Hepatocyte (in vitro differentiated cells): Measurements from ENCODE around the gene GLDN. TPM values are rescaled to one million over a fixed set of nuclear protein-coding genes. Genes with fewer than 3 reads are reported as not detected.
"Not testable (repeated sequence)": the region's sequence is repeated elsewhere in the genome, so short reads cannot be mapped to it uniquely, and the experiment has no call there.

Experiments used
- DNase-seq: peaks from one replicate; pipeline ENCODE4 v3.0.0-alpha.2; 2016; ENCODE audit warnings: low spot score
- H2AFZ ChIP-seq: fragments of 200-600 bp; sonication (generic); 2 replicates; pipeline ENCODE4 v1.6.0; 2016; ENCODE audit warnings: antibody characterized with exemption, mild to moderate bottlenecking
- H3K27ac ChIP-seq: fragments of 200-600 bp; sonication (generic); 2 replicates; pipeline ENCODE4 v1.5.1; 2016; ENCODE audit warnings: mild to moderate bottlenecking
- H3K27me3 ChIP-seq: fragments of 200-600 bp; sonication (generic); 2 replicates; pipeline ENCODE4 v1.6.1; 2016
- H3K36me3 ChIP-seq: fragments of 200-600 bp; sonication (generic); replicated peaks from 2 replicates; pipeline ENCODE4 v1.5.1; 2016; ENCODE audit warnings: low read depth; ENCODE audit not compliant: insufficient read depth
- H3K4me1 ChIP-seq: fragments of 200-600 bp; sonication (generic); 2 replicates; pipeline ENCODE4 v1.5.1; 2016; ENCODE audit warnings: mild to moderate bottlenecking, moderate library complexity; ENCODE audit not compliant: insufficient read depth
- H3K4me2 ChIP-seq: fragments of 200-600 bp; sonication (generic); 2 replicates; pipeline ENCODE4 v1.6.0; 2016
- H3K4me3 ChIP-seq: fragments of 200-600 bp; sonication (generic); 2 replicates; pipeline ENCODE4 v1.5.1; 2016; ENCODE audit warnings: mild to moderate bottlenecking
- H3K79me2 ChIP-seq: fragments of 200-600 bp; sonication (generic); 2 replicates; pipeline ENCODE4 v1.6.0; 2017; ENCODE audit warnings: mild to moderate bottlenecking
- H3K9me2 ChIP-seq: fragments of 200-600 bp; sonication (generic); replicated peaks from 2 replicates; pipeline ENCODE4 v1.6.0; 2017; ENCODE audit warnings: mild to moderate bottlenecking; ENCODE audit not compliant: insufficient read depth
- H3K9me3 ChIP-seq: fragments of 200-600 bp; sonication (generic); 2 replicates; pipeline ENCODE4 v1.5.1; 2016; ENCODE audit warnings: low read depth, mild to moderate bottlenecking
- H4K20me1 ChIP-seq: fragments of 200-600 bp; sonication (generic); 2 replicates; pipeline ENCODE4 v1.6.0; 2016; ENCODE audit warnings: mild to moderate bottlenecking; ENCODE audit not compliant: insufficient read depth, poor library complexity, severe bottlenecking
- EZH2 ChIP-seq: fragments of 200-600 bp; sonication (generic); IDR thresholded peaks from 2 replicates; pipeline ENCODE4 v1.6.1; 2016; ENCODE audit warnings: antibody characterized with exemption, mild to moderate bottlenecking, borderline replicate concordance
- EZH2phosphoT487 ChIP-seq: fragments of 200-600 bp; sonication (generic); IDR thresholded peaks from one replicate; pipeline ENCODE4 v1.6.1; 2018; ENCODE audit warnings: antibody characterized with exemption, mild to moderate bottlenecking, low read depth, moderate library complexity; ENCODE audit not compliant: unreplicated experiment, severe bottlenecking
- WGBS: methylation state at CpG from one replicate; pipeline ENCODE4 v1.1.6; 2016; ENCODE audit warnings: low lambda C conversion rate; ENCODE audit errors: missing lambda C conversion rate; 5-methylcytosine and 5-hydroxymethylcytosine counted together
- polyA plus RNA-seq: library from polyadenylated mRNA; unstranded; fragments of >200 nt; fragmentation: Nextera tagmentation; extraction: Ambion mirVana; gene quantifications from 2 replicates; pipeline ENCODE4 v1.2.1, GENCODE V29; 2016
- total RNA-seq: library from RNA; depleted of rRNA; stranded (reverse); fragments of >200 nt; gene quantifications from 2 replicates; pipeline ENCODE4 v1.2.3, GENCODE V29; 2014
- TF ChIP-seq, protein P1 (sequence below): fragments of 200-600 bp; sonication (generic); IDR thresholded peaks from 2 replicates; pipeline ENCODE4 v1.5.1; 2016; ENCODE audit warnings: antibody characterized with exemption, mild to moderate bottlenecking; ENCODE audit not compliant: poor library complexity

The GLDN gene
- total and polyA plus RNA-seq, 2 experiments from 2014 or later = 0.07 to 1.8 TPM

DNA sequence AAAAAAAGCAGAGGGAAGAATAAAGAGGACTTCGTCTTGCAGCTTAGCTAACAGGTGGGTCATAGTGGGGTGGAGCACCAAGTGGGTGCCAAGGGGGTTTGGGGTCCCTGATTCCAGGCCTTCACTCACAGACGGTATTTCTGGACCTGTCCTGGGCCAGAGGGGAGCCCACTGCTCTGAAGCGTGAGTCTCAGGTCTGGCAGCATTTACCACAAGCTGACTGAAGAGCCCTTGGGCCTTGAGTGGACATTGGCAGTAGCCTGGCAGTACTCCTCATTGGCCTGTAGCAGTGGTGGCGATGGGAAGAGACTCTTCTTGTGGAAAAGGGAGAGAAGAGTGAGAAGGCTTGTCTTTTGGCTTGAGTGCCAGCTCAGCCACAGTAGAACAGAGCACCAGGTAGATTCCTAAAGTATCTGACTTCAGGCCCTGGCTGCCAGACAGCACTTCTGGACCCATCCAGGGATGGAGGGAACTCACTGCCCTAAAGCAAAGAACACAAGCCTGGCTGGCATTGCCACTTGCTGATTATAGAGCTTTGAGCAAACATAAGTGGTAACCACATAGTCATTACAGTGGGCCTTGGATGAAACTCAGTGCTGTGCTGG is 72.9 kb downstream of the GLDN start:
- DNase-seq = no peak
- H2AFZ ChIP-seq = no peak overlapping the region
- H3K79me2 ChIP-seq = no peaks in the 10 kb centered on the region
- 79% methylated on average over 4 of the region's 4 CpGs for WGBS
- no peaks in the 10 kb centered on the region for H4K20me1 ChIP-seq
- TF ChIP-seq EZH2 = no peak
- TF ChIP-seq, protein P1, sequence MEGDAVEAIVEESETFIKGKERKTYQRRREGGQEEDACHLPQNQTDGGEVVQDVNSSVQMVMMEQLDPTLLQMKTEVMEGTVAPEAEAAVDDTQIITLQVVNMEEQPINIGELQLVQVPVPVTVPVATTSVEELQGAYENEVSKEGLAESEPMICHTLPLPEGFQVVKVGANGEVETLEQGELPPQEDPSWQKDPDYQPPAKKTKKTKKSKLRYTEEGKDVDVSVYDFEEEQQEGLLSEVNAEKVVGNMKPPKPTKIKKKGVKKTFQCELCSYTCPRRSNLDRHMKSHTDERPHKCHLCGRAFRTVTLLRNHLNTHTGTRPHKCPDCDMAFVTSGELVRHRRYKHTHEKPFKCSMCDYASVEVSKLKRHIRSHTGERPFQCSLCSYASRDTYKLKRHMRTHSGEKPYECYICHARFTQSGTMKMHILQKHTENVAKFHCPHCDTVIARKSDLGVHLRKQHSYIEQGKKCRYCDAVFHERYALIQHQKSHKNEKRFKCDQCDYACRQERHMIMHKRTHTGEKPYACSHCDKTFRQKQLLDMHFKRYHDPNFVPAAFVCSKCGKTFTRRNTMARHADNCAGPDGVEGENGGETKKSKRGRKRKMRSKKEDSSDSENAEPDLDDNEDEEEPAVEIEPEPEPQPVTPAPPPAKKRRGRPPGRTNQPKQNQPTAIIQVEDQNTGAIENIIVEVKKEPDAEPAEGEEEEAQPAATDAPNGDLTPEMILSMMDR = no peak
- no peak for TF ChIP-seq EZH2phosphoT487
- no peaks in the 10 kb centered on the region for H3K36me3 ChIP-seq
- no peaks in the 10 kb centered on the region for H3K27me3 ChIP-seq
- H3K9me3 ChIP-seq = no peaks in the 10 kb centered on the region
- no peaks in the 10 kb centered on the region for H3K4me1 ChIP-seq
- no peaks in the 10 kb centered on the region for H3K9me2 ChIP-seq
- no peak overlapping the region for H3K4me3 ChIP-seq
- no peak overlapping the region for H3K4me2 ChIP-seq
- no peak overlapping the region for H3K27ac ChIP-seq

DNA sequence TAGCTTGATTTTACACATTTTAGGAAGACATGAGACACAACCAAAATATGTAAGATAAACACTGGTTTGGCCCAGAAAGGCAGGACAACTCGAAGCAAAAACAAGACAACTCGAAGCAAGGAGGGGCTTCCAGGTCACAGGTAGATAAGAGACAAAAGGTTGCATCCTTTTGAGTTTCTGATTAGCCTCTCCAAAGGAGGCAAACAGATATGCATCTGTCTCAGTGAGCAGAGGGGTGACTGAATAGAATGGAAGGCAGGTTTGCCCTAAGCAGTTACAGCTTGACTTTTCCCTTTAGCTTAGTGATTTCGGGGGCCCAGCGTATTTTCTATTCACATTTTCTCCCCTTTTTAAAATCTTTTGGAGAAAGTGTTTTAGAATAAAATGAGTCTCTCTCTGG is 74.7 kb downstream of the GLDN start:
- no peak for DNase-seq
- Histone ChIP-seq H3K27me3 (no peaks in the 10 kb centered on the region), H3K79me2 (no peaks in the 10 kb centered on the region), H3K4me3 (no peak overlapping the region), H3K4me1 (no peaks in the 10 kb centered on the region), H3K27ac (no peak overlapping the region), H2AFZ (no peak overlapping the region), H3K4me2 (no peak overlapping the region), H3K9me3 (no peaks in the 10 kb centered on the region), H3K36me3 (no peaks in the 10 kb centered on the region), H3K9me2 (no peaks in the 10 kb centered on the region), H4K20me1 (no peaks in the 10 kb centered on the region)
- 30% methylated on average over 4 of the region's 4 CpGs for WGBS
- no peak for TF ChIP-seq EZH2phosphoT487
- TF ChIP-seq, protein P1 = no peak
- TF ChIP-seq EZH2 = no peak

DNA sequence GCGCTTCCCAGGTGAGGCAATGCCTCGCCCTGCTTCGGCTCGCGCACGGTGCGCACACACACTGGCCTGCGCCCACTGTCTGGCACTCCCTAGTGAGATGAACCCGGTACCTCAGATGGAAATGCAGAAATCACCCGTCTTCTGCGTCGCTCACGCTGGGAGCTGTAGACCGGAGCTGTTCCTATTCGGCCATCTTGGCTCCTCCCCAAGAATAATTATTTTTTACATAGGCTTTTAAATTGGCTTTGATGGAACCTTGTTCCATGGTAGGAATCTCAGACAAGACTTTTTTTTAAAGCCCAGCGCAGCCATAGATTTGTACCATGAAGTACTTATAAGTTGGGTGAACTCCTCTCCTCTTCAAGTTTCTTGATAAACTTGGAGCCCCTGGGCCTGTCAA is 81.6 kb downstream of the GLDN start:
- H3K9me3 ChIP-seq, H3K4me1 ChIP-seq, H3K9me2 ChIP-seq, H3K27me3 ChIP-seq, H3K4me3 ChIP-seq, H3K27ac ChIP-seq, H3K36me3 ChIP-seq, DNase-seq, H3K4me2 ChIP-seq, H4K20me1 ChIP-seq, H3K79me2 ChIP-seq, H2AFZ ChIP-seq: not testable (repeated sequence)
- 99% methylated on average over 7 of the region's 16 CpGs for WGBS

DNA sequence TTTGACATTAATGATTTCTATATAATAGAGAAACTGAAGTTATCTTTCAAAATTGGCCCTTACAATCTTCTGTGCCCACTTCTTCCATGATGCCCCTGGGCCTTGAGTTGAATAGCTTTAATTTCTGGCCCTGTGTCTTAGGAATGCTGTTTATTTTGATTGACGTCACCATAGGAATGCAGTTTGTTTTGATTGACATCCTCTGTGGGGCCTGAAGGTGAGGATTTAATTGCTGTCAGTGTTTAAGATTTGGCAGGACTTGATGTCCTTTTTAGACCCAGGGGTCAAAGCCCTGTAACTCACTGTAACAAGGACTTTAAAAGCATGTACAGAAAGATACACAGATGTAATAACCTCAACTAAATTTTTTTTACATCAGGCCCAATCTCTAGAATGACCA is 83.3 kb downstream of the GLDN start:
- H3K9me2 ChIP-seq = no peaks in the 10 kb centered on the region
- H3K79me2 ChIP-seq = no peaks in the 10 kb centered on the region
- H3K36me3 ChIP-seq = no peaks in the 10 kb centered on the region
- TF ChIP-seq, protein P1 = no peak
- no peak for TF ChIP-seq EZH2phosphoT487
- no peak for TF ChIP-seq EZH2
- no peaks in the 10 kb centered on the region for H3K27me3 ChIP-seq
- H2AFZ ChIP-seq = no peak overlapping the region
- WGBS = 56% methylated on average over 1 of the region's 1 CpG
- no peak overlapping the region for H3K27ac ChIP-seq
- no peak for DNase-seq
- H3K4me1 ChIP-seq = no peaks in the 10 kb centered on the region
- H3K4me2 ChIP-seq = no peak overlapping the region
- no peak overlapping the region for H3K4me3 ChIP-seq
- H3K9me3 ChIP-seq = no peaks in the 10 kb centered on the region
- no peaks in the 10 kb centered on the region for H4K20me1 ChIP-seq
